HepG2 (cell line): Measurements from ENCODE around the gene TBC1D1. TPM values are rescaled to one million over a fixed set of nuclear protein-coding genes. Genes with fewer than 3 reads are reported as not detected.

Source experiments
- FOXK1 ChIP-seq: sonication (generic); formaldehyde crosslinking; IDR thresholded peaks from 2 replicates; pipeline ENCODE4 v1.4.0; 2020; ENCODE audit warnings: low read depth, missing genetic modification reagents, borderline replicate concordance
- GZF1 ChIP-seq: sonication (generic); formaldehyde crosslinking; IDR thresholded peaks from 2 replicates; pipeline ENCODE4 v1.5.1; 2020; ENCODE audit warnings: mild to moderate bottlenecking, missing genetic modification reagents
- KLF13 ChIP-seq: sonication (generic); formaldehyde crosslinking; IDR thresholded peaks from 2 replicates; pipeline ENCODE4 v1.4.0; 2020; ENCODE audit warnings: mild to moderate bottlenecking, missing genetic modification reagents
- PRDM4 ChIP-seq: sonication (generic); formaldehyde crosslinking; IDR thresholded peaks from 2 replicates; pipeline ENCODE4 v1.9.0; 2021; ENCODE audit warnings: missing genetic modification reagents, borderline replicate concordance
- RNF2 ChIP-seq: fragments of 450-650 bp; conservative IDR thresholded peaks from 2 replicates; pipeline ENCODE4 v1.6.1; 2016; ENCODE audit warnings: low read depth
- TFE3 ChIP-seq: IDR thresholded peaks from 2 replicates; pipeline ENCODE4 v1.6.1; 2016
- YEATS2 ChIP-seq: sonication (generic); formaldehyde crosslinking; IDR thresholded peaks from 2 replicates; pipeline ENCODE4 v1.4.0; 2020; ENCODE audit warnings: missing genetic modification reagents, borderline replicate concordance
- ZKSCAN5 ChIP-seq: sonication (generic); formaldehyde crosslinking; IDR thresholded peaks from 2 replicates; pipeline ENCODE4 v1.5.1; 2020; ENCODE audit warnings: mild to moderate bottlenecking, missing genetic modification reagents
- ZNF143 ChIP-seq: sonication (generic); formaldehyde crosslinking; IDR thresholded peaks from 2 replicates; pipeline ENCODE4 v1.4.0; 2020; ENCODE audit warnings: missing genetic modification reagents
- ZNF207 ChIP-seq: fragments of 450-650 bp; IDR thresholded peaks from 2 replicates; pipeline ENCODE4 v1.6.1; 2016; ENCODE audit warnings: antibody characterized with exemption, borderline replicate concordance
- ZNF335 ChIP-seq: sonication (generic); formaldehyde crosslinking; IDR thresholded peaks from 2 replicates; pipeline ENCODE4 v1.4.0; 2020; ENCODE audit warnings: missing genetic modification reagents
- ZNF614 ChIP-seq: IDR thresholded peaks from 2 replicates; pipeline ENCODE4 v1.6.1; 2018; ENCODE audit warnings: missing biosample characterization, missing genetic modification reagents, inconsistent platforms, borderline replicate concordance
- ZNF616 ChIP-seq: sonication (generic); formaldehyde crosslinking; IDR thresholded peaks from 2 replicates; pipeline ENCODE4 v1.5.0; 2020; ENCODE audit warnings: low read depth, mild to moderate bottlenecking, missing genetic modification reagents
- ZNF841 ChIP-seq: sonication (generic); formaldehyde crosslinking; IDR thresholded peaks from 2 replicates; pipeline ENCODE4 v1.8.1; 2023; ENCODE audit warnings: missing genetic modification reagents, borderline replicate concordance
- polyA plus RNA-seq, 8 experiments: library from polyadenylated mRNA; depleted of rRNA in 3 of 8; stranded (reverse) in 7 of 8; unstranded in 1 of 8; fragments of >200 nt; fragmentation: Illumina TruSeq in 4 of 8; extraction: Trizol in 4 of 8; gene quantifications; 2 replicates each; pipeline versions ENCODE4 v1.2.1 to v1.2.3, GENCODE V29; 2011 to 2016; ENCODE audit warnings: low read depth in 4 of 8, missing spikeins in 1 of 8, mixed read lengths in 1 of 8; ENCODE audit not compliant: insufficient read depth in 1 of 8
- total RNA-seq, 5 experiments: library from RNA; depleted of rRNA; stranded (reverse); fragments of >200 nt; fragmentation: Illumina TruSeq; extraction: Trizol; gene quantifications; 2 replicates each; pipeline ENCODE4 v1.2.3, GENCODE V29; 2016; ENCODE audit warnings: low read depth in 1 of 5
- TF ChIP-seq, protein P1 (sequence below): sonication (generic); formaldehyde crosslinking; IDR thresholded peaks from 2 replicates; pipeline ENCODE4 v1.5.1; 2020; ENCODE audit warnings: mild to moderate bottlenecking, missing genetic modification reagents, moderate library complexity
- TF ChIP-seq, protein P2 (sequence below): sonication (generic); formaldehyde crosslinking; IDR thresholded peaks from 2 replicates; pipeline ENCODE4 v1.5.1; 2020; ENCODE audit warnings: mild to moderate bottlenecking, missing genetic modification reagents
- TF ChIP-seq, protein P3 (sequence below): sonication (generic); formaldehyde crosslinking; IDR thresholded peaks from 2 replicates; pipeline ENCODE4 v1.5.0; 2020; ENCODE audit warnings: missing genetic modification reagents, mild to moderate bottlenecking, borderline replicate concordance

Gene TBC1D1
- total and polyA plus RNA-seq, 2 of the 13 experiments (the other 11 are each of a cell fraction or from before 2014, with no cell fraction given) = 37.3 to 62.8 TPM

- no peak for TF ChIP-seq ZNF841 (CRISPR knock-in tag)
- TF ChIP-seq, protein P1, sequence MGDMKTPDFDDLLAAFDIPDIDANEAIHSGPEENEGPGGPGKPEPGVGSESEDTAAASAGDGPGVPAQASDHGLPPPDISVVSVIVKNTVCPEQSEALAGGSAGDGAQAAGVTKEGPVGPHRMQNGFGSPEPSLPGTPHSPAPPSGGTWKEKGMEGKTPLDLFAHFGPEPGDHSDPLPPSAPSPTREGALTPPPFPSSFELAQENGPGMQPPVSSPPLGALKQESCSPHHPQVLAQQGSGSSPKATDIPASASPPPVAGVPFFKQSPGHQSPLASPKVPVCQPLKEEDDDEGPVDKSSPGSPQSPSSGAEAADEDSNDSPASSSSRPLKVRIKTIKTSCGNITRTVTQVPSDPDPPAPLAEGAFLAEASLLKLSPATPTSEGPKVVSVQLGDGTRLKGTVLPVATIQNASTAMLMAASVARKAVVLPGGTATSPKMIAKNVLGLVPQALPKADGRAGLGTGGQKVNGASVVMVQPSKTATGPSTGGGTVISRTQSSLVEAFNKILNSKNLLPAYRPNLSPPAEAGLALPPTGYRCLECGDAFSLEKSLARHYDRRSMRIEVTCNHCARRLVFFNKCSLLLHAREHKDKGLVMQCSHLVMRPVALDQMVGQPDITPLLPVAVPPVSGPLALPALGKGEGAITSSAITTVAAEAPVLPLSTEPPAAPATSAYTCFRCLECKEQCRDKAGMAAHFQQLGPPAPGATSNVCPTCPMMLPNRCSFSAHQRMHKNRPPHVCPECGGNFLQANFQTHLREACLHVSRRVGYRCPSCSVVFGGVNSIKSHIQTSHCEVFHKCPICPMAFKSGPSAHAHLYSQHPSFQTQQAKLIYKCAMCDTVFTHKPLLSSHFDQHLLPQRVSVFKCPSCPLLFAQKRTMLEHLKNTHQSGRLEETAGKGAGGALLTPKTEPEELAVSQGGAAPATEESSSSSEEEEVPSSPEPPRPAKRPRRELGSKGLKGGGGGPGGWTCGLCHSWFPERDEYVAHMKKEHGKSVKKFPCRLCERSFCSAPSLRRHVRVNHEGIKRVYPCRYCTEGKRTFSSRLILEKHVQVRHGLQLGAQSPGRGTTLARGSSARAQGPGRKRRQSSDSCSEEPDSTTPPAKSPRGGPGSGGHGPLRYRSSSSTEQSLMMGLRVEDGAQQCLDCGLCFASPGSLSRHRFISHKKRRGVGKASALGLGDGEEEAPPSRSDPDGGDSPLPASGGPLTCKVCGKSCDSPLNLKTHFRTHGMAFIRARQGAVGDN (CRISPR knock-in tag) = peak; percentile 33; the same call in 1 of the 2 replicates
- peak; percentile 49; the same call in 1 of the 2 replicates for TF ChIP-seq FOXK1 (CRISPR knock-in tag)
- no peak for TF ChIP-seq ZNF207
- no peak for TF ChIP-seq GZF1
- no peak for TF ChIP-seq ZKSCAN5 (CRISPR knock-in tag)
- TF ChIP-seq, protein P2, sequence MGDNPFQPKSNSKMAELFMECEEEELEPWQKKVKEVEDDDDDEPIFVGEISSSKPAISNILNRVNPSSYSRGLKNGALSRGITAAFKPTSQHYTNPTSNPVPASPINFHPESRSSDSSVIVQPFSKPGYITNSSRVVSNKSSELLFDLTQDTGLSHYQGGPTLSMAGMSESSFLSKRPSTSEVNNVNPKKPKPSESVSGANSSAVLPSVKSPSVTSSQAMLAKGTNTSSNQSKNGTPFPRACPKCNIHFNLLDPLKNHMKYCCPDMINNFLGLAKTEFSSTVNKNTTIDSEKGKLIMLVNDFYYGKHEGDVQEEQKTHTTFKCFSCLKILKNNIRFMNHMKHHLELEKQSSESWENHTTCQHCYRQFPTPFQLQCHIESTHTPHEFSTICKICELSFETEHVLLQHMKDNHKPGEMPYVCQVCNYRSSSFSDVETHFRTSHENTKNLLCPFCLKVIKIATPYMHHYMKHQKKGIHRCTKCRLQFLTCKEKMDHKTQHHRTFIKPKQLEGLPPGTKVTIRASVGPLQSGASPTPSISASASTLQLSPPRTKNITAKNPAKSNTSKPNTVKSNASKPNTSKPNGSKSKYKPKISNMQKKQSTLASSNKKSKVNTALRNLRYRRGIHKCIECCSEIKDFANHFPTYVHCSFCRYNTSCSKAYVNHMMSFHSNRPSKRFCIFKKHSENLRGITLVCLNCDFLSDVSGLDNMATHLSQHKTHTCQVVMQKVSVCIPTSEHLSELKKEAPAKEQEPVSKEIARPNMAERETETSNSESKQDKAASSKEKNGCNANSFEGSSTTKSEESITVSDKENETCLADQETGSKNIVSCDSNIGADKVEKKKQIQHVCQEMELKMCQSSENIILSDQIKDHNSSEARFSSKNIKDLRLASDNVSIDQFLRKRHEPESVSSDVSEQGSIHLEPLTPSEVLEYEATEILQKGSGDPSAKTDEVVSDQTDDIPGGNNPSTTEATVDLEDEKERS (CRISPR knock-in tag) = no peak
- no peak for TF ChIP-seq ZNF335
- no peak for TF ChIP-seq PRDM4 (CRISPR knock-in tag)
- TF ChIP-seq KLF13 (CRISPR knock-in tag) = no peak
- TF ChIP-seq YEATS2 (CRISPR knock-in tag) = no peak
- TF ChIP-seq, protein P3, sequence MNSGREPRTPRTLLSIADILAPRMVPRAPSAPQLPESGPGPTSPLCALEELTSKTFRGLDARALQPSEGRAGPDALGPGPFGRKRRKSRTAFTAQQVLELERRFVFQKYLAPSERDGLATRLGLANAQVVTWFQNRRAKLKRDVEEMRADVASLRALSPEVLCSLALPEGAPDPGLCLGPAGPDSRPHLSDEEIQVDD (CRISPR knock-in tag) = no peak
- TF ChIP-seq ZNF143 = no peak
- TF ChIP-seq TFE3 (CRISPR knock-in tag) = no peak; the same call in 1 of the 2 replicates
- no peak for TF ChIP-seq ZNF616 (CRISPR knock-in tag)
- TF ChIP-seq ZNF614 (CRISPR knock-in tag) = 0 out of 2 replicates have a peak, but pooled peaks have one; percentile 61
- TF ChIP-seq RNF2 = no peak
Measured at GRCh38 chr4:38109896-38110295, 219.0 kb downstream of the TBC1D1 start (continued).
